H9 (cell line): ENCODE measurements around the gene C2orf81. TPM values are rescaled to one million over a fixed set of nuclear protein-coding genes. Genes with fewer than 3 reads are reported as not detected.
A peak's percentile ranks its signal among the peaks of the same experiment; 100 is the strongest.

Experiments
- DNase-seq: peaks from one replicate; pipeline ENCODE4 v3.0.0-alpha.2; 2017
- H2AFZ ChIP-seq: one replicate; pipeline ENCODE4 v1.6.1; 2013; ENCODE audit warnings: mild to moderate bottlenecking, low read length, control low read depth, moderate library complexity
- H2AK5ac ChIP-seq: 2 replicates; pipeline ENCODE4 v1.6.1; 2013; ENCODE audit warnings: low read length, control low read depth, mixed read lengths; ENCODE audit not compliant: insufficient read length
- H2BK120ac ChIP-seq: one replicate; pipeline ENCODE4 v1.6.1; 2013; ENCODE audit warnings: low read depth, mild to moderate bottlenecking, low read length, control low read depth, inconsistent platforms; ENCODE audit not compliant: poor library complexity, severe bottlenecking
- H2BK12ac ChIP-seq: 2 replicates; pipeline ENCODE4 v1.6.1; 2013; ENCODE audit warnings: low read length, control low read depth, mixed read lengths, low read depth; ENCODE audit not compliant: insufficient read length
- H2BK15ac ChIP-seq: 2 replicates; pipeline ENCODE4 v1.6.1; 2013; ENCODE audit warnings: low read depth, low read length, control low read depth
- H2BK20ac ChIP-seq: one replicate; pipeline ENCODE4 v1.6.1; 2013; ENCODE audit warnings: low read depth, mild to moderate bottlenecking, low read length, control low read depth, inconsistent platforms; ENCODE audit not compliant: poor library complexity, severe bottlenecking
- H2BK5ac ChIP-seq: 2 replicates; pipeline ENCODE4 v1.6.1; 2013; ENCODE audit warnings: low read length, control low read depth, mixed read lengths; ENCODE audit not compliant: insufficient read length
- H3K14ac ChIP-seq: 2 replicates; pipeline ENCODE4 v1.6.1; 2013; ENCODE audit warnings: low read length, control low read depth; ENCODE audit not compliant: insufficient read depth
- H3K18ac ChIP-seq: 2 replicates; pipeline ENCODE4 v1.6.1; 2013; ENCODE audit warnings: low read depth, mild to moderate bottlenecking, mixed read lengths, low read length, control low read depth; ENCODE audit not compliant: insufficient read length
- H3K23ac ChIP-seq: 2 replicates; pipeline ENCODE4 v1.6.1; 2013; ENCODE audit warnings: low read length, control low read depth, mixed read lengths, low read depth; ENCODE audit not compliant: insufficient read length
- H3K23me2 ChIP-seq: 2 replicates; pipeline ENCODE4 v1.6.1; 2013; ENCODE audit warnings: low read depth, mild to moderate bottlenecking, mixed read lengths, low read length, control low read depth; ENCODE audit not compliant: insufficient read length, poor library complexity, severe bottlenecking
- H3K27ac ChIP-seq: 2 replicates; pipeline ENCODE4 v1.5.1; 2013; ENCODE audit warnings: low read length, control low read depth, mixed read lengths, low read depth; ENCODE audit not compliant: insufficient read length
- H3K27me3 ChIP-seq: 2 replicates; pipeline ENCODE4 v1.6.1; 2013; ENCODE audit warnings: low read length, control low read depth, inconsistent platforms; ENCODE audit not compliant: insufficient read depth
- H3K4ac ChIP-seq: 2 replicates; pipeline ENCODE4 v1.6.1; 2013; ENCODE audit warnings: low read depth, mild to moderate bottlenecking, control low read depth, inconsistent platforms, low read length, moderate library complexity
- H3K4me1 ChIP-seq: 2 replicates; pipeline ENCODE4 v1.6.1; 2013; ENCODE audit warnings: low read length, control low read depth, inconsistent platforms; ENCODE audit not compliant: insufficient read depth
- H3K4me2 ChIP-seq: 2 replicates; pipeline ENCODE4 v1.6.1; 2013; ENCODE audit warnings: low read length, control low read depth, mixed read lengths; ENCODE audit not compliant: insufficient read length, insufficient read depth
- H3K56ac ChIP-seq: 2 replicates; pipeline ENCODE4 v1.6.1; 2013; ENCODE audit warnings: low read depth, mild to moderate bottlenecking, mixed read lengths, low read length, control low read depth; ENCODE audit not compliant: insufficient read length
- H3K79me1 ChIP-seq: 2 replicates; pipeline ENCODE4 v1.6.1; 2013; ENCODE audit warnings: low read depth, mild to moderate bottlenecking, moderate library complexity, low read length, control low read depth, inconsistent platforms; ENCODE audit not compliant: insufficient read depth, poor library complexity, severe bottlenecking
- H3K79me2 ChIP-seq: 2 replicates; pipeline ENCODE4 v1.6.1; 2013; ENCODE audit warnings: low read length, control low read depth, inconsistent platforms; ENCODE audit not compliant: insufficient read depth
- H3K9ac ChIP-seq: 2 replicates; pipeline ENCODE4 v1.6.1; 2013; ENCODE audit warnings: low read length, control low read depth, mixed read lengths; ENCODE audit not compliant: insufficient read length; ENCODE audit errors: extremely low read depth
- H3K9me3 ChIP-seq: one replicate; pipeline ENCODE4 v1.6.1; 2013; ENCODE audit warnings: low read depth, low read length, inconsistent platforms; ENCODE audit not compliant: control insufficient read depth
- H3T11ph ChIP-seq: one replicate; pipeline ENCODE4 v1.6.1; 2013; ENCODE audit warnings: mild to moderate bottlenecking, low read length, control low read depth, inconsistent platforms
- H4K20me1 ChIP-seq: one replicate; pipeline ENCODE4 v1.6.1; 2013; ENCODE audit not compliant: control insufficient read depth, insufficient read length, insufficient read depth
- H4K5ac ChIP-seq: 2 replicates; pipeline ENCODE4 v1.6.1; 2013; ENCODE audit warnings: low read depth, mild to moderate bottlenecking, mixed read lengths, low read length, control low read depth; ENCODE audit not compliant: insufficient read length
- H4K8ac ChIP-seq: replicated peaks from 2 replicates; pipeline ENCODE4 v1.6.1; 2013; ENCODE audit warnings: low read length, control low read depth, mixed read lengths, low read depth; ENCODE audit not compliant: insufficient read length
- H4K91ac ChIP-seq: 2 replicates; pipeline ENCODE4 v1.6.1; 2013; ENCODE audit warnings: low read depth, mild to moderate bottlenecking, moderate library complexity, mixed read lengths, low read length, control low read depth; ENCODE audit not compliant: insufficient read length
- H3K27ac Mint-ChIP-seq, 3 experiments: 2 replicates in 2 of 3; 3 replicates in 1 of 3; pipeline ENCODE4 v1.8.0; 2020 to 2021; ENCODE audit warnings: mixed read lengths in 3 of 3, mild to moderate bottlenecking in 1 of 3, moderate library complexity in 1 of 3
- H3K27me3 Mint-ChIP-seq: 2 replicates; pipeline ENCODE4 v1.8.0; 2021; ENCODE audit warnings: low read depth, mild to moderate bottlenecking, moderate library complexity, mixed read lengths
- H3K36me3 Mint-ChIP-seq, 3 experiments: 2 replicates in 2 of 3; 3 replicates in 1 of 3; pipeline ENCODE4 v1.8.0; 2020 to 2021; ENCODE audit warnings: low read depth in 3 of 3, mixed read lengths in 3 of 3; ENCODE audit not compliant: insufficient read depth in 1 of 3
- H3K4me1 Mint-ChIP-seq, 2 experiments: 2 replicates each; pipeline ENCODE4 v1.8.0; 2020; ENCODE audit warnings: mixed read lengths in 2 of 2
- H3K4me3 Mint-ChIP-seq, 2 experiments: 2 replicates in 1 of 2; 3 replicates in 1 of 2; pipeline ENCODE4 v1.8.0; 2020 to 2021; ENCODE audit warnings: mild to moderate bottlenecking in 2 of 2, mixed read lengths in 2 of 2, moderate library complexity in 1 of 2
- H3K9me3 Mint-ChIP-seq, 2 experiments: 2 replicates in 1 of 2; 3 replicates in 1 of 2; pipeline ENCODE4 v1.8.0; 2020; ENCODE audit warnings: mild to moderate bottlenecking in 2 of 2, mixed read lengths in 2 of 2, moderate library complexity in 1 of 2
- WGBS: extraction: QIAGEN DNeasy Blood & Tissue Kit; methylation state at CpG from one replicate; pipeline ENCODE4 v1.1.7; 2013; ENCODE audit warnings: missing lambda C conversion rate, low lambda C conversion rate, mixed read lengths; ENCODE audit not compliant: insufficient read length; ENCODE audit errors: extremely low coverage; 5-methylcytosine and 5-hydroxymethylcytosine counted together
- total RNA-seq: library from RNA; stranded (reverse); gene quantifications from 2 replicates; pipeline ENCODE4 v1.2.1, GENCODE V29; 2021
- TF ChIP-seq, protein P1 (sequence below): fragments of 200-600 bp; sonication (generic); conservative IDR thresholded peaks from 3 replicates; pipeline ENCODE4 v1.8.0; 2021; ENCODE audit warnings: antibody characterized with exemption, mild to moderate bottlenecking

The C2orf81 gene
- total RNA-seq, 1 experiment from 2014 or later: 3.5 TPM

DNA sequence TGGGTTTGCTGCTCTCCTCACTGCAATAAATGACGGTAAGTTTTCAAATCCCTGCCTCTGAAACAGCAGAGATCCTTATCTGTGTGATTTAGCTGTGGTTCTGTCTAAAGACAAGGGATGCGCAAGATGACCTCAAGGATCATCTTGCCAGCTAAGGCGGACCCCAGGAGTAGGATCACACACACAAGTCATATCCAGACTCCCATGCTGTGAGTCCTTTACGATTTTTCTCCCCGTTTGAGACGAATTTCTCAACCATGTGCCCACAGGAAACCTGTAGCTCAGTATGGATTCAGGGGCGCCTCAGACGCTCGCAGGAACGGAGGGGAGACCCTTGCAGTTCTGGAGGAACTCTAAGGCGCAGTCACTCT lies 30.2 kb downstream of the C2orf81 start:
- Histone ChIP-seq H2AFZ (peak overlapping the region; percentile 84), H3K23me2 (peaks cover 7% of the 10 kb centered on the region), H2BK15ac (no peak overlapping the region), H4K5ac (no peak overlapping the region), H3K4me1 (peaks cover 4% of the 10 kb centered on the region; the same call in 1 of the 2 replicates), H3K4me2 (peak overlapping the region; percentile 96), H2BK12ac (no peak overlapping the region), H3K9ac (peak overlapping the region; percentile 87), H3K4ac (no peak overlapping the region), H3K23ac (no peak overlapping the region), H3K27me3 (no peaks in the 10 kb centered on the region), H4K8ac (no peak overlapping the region), H3K18ac (no peak overlapping the region), H3K14ac (peak overlapping the region; percentile 48; the same call in 1 of the 2 replicates), H3K27ac (no peak overlapping the region), H3K79me2 (peaks cover 18% of the 10 kb centered on the region; the same call in 1 of the 2 replicates), H3K9me3 (no peaks in the 10 kb centered on the region), H3K79me1 (no peaks in the 10 kb centered on the region), H3K56ac (no peak overlapping the region), H4K20me1 (no peaks in the 10 kb centered on the region), H2AK5ac (no peak overlapping the region), H4K91ac (no peak overlapping the region), H2BK5ac (no peak overlapping the region), H2BK120ac (no peak overlapping the region), H2BK20ac (no peak overlapping the region), H3T11ph (no peak overlapping the region)
- TF ChIP-seq, protein P1, sequence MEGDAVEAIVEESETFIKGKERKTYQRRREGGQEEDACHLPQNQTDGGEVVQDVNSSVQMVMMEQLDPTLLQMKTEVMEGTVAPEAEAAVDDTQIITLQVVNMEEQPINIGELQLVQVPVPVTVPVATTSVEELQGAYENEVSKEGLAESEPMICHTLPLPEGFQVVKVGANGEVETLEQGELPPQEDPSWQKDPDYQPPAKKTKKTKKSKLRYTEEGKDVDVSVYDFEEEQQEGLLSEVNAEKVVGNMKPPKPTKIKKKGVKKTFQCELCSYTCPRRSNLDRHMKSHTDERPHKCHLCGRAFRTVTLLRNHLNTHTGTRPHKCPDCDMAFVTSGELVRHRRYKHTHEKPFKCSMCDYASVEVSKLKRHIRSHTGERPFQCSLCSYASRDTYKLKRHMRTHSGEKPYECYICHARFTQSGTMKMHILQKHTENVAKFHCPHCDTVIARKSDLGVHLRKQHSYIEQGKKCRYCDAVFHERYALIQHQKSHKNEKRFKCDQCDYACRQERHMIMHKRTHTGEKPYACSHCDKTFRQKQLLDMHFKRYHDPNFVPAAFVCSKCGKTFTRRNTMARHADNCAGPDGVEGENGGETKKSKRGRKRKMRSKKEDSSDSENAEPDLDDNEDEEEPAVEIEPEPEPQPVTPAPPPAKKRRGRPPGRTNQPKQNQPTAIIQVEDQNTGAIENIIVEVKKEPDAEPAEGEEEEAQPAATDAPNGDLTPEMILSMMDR: no peak
- Mint-ChIP-seq H3K36me3 (no peaks in the 10 kb centered on the region), H3K4me1 (peaks cover 0 to 6% of the 10 kb centered on the region in 2 experiments; a peak in 3 of 4 replicates), H3K27me3 (peaks cover 1% of the 10 kb centered on the region), H3K27ac (peak overlapping the region; percentile 86 to 98 (median 95); a peak in 6 of 7 replicates), H3K4me3 (peak overlapping the region; percentile 84 to 90), H3K9me3 (no peaks in the 10 kb centered on the region)
- DNase-seq: no peak
- no CpG with 5 or more reads among the region's 11 CpGs for WGBS
